ENCODE data around the gene SORCS2. TPM values are rescaled to one million over a fixed set of nuclear protein-coding genes. Genes with fewer than 3 reads are reported as not detected.

The SORCS2 gene
- total RNA-seq, 1 donor from 2014 or later = 6.9 TPM

- DNase-seq (ENCODE audit: low spot score) = no peak
- intact Hi-C loops (cut with DNase I) = no loop called here
Observed at GRCh38 chr4:7323872-7324650, 131.7 kb downstream of the SORCS2 start.

- intact Hi-C loops (cut with DNase I) = no loop called here
- DNase-seq (ENCODE audit: low spot score) = no peak
Observed at GRCh38 chr4:7324651-7325121, 132.3 kb downstream of the SORCS2 start.

GRCh38 chr4:7325541-7325940, 133.2 kb downstream of the SORCS2 start:
- no peak for DNase-seq (ENCODE audit: low spot score)
- intact Hi-C loops (cut with DNase I) = no loop called here

GRCh38 chr4:7326306-7326692, 134.0 kb downstream of the SORCS2 start:
- DNase-seq (ENCODE audit: low spot score) = no peak
- intact Hi-C loops (cut with DNase I) = no loop called here

- intact Hi-C loops (cut with DNase I) = no loop called here
- no peak for DNase-seq (ENCODE audit: low spot score)
Observed at GRCh38 chr4:7326693-7327340, 134.5 kb downstream of the SORCS2 start.

GRCh38 chr4:7327341-7327885, 135.1 kb downstream of the SORCS2 start:
- DNase-seq (ENCODE audit: low spot score) = no peak
- intact Hi-C loops (cut with DNase I) = no loop called here

- intact Hi-C loops (cut with DNase I) = no loop called here
- no peak for DNase-seq (ENCODE audit: low spot score)
Observed at GRCh38 chr4:7328162-7328912, 136.0 kb downstream of the SORCS2 start.

- intact Hi-C loops (cut with DNase I) = no loop called here
- DNase-seq (ENCODE audit: low spot score) = peak; percentile 84
Observed at GRCh38 chr4:7328913-7329638, 136.7 kb downstream of the SORCS2 start.

- intact Hi-C loops (cut with DNase I) = no loop called here
- no peak for DNase-seq (ENCODE audit: low spot score)
Observed at GRCh38 chr4:7330031-7330596, 137.8 kb downstream of the SORCS2 start.

GRCh38 chr4:7330811-7331681, 138.7 kb downstream of the SORCS2 start:
- intact Hi-C loops (cut with DNase I) = no loop called here
- no peak for DNase-seq (ENCODE audit: low spot score)

GRCh38 chr4:7331682-7332000, 139.3 kb downstream of the SORCS2 start:
- intact Hi-C loops (cut with DNase I) = no loop called here
- DNase-seq (ENCODE audit: low spot score) = no peak

- no peak for DNase-seq (ENCODE audit: low spot score)
- intact Hi-C loops (cut with DNase I) = no loop called here
Observed at GRCh38 chr4:7332216-7333023, 140.1 kb downstream of the SORCS2 start.

GRCh38 chr4:7333024-7333780, 140.9 kb downstream of the SORCS2 start:
- no peak for DNase-seq (ENCODE audit: low spot score)
- intact Hi-C loops (cut with DNase I) = no loop called here

- DNase-seq (ENCODE audit: low spot score) = no peak
- intact Hi-C loops (cut with DNase I) = no loop called here
Observed at GRCh38 chr4:7333801-7334421, 141.6 kb downstream of the SORCS2 start.

- no peak for DNase-seq (ENCODE audit: low spot score)
- intact Hi-C loops (cut with DNase I) = no loop called here
Observed at GRCh38 chr4:7334521-7335275, 142.4 kb downstream of the SORCS2 start.

Measured in cardiac septum (tissue), 1 donor.